Mononuclear cell (primary cell): Measurements from ENCODE around the gene AP3S2. TPM values are rescaled to one million over a fixed set of nuclear protein-coding genes. Genes with fewer than 3 reads are reported as not detected.
"Not testable (repeated sequence)": the region's sequence is repeated elsewhere in the genome, so short reads cannot be mapped to it uniquely, and the experiment has no call there.

Source experiments
- H3K27me3 ChIP-seq: 2 replicates; pipeline ENCODE4 v1.6.0; 2011; ENCODE audit warnings: low read length, control low read depth; ENCODE audit not compliant: insufficient read depth
- H3K4me1 ChIP-seq: 2 replicates; pipeline ENCODE4 v1.5.1; 2011; ENCODE audit warnings: mild to moderate bottlenecking, low read length, control low read depth; ENCODE audit not compliant: insufficient read depth
- H3K4me3 ChIP-seq: 2 replicates; pipeline ENCODE4 v1.5.1; 2011; ENCODE audit warnings: mild to moderate bottlenecking, low read length, moderate library complexity
- H3K9me3 ChIP-seq: 2 replicates; pipeline ENCODE4 v1.5.1; 2011; ENCODE audit warnings: low read depth, mild to moderate bottlenecking, control low read depth, low read length
- total RNA-seq: library from RNA; depleted of rRNA; stranded (reverse); fragments of >200 nt; gene quantifications from one replicate; pipeline ENCODE4 v1.2.3, GENCODE V29; 2012

The AP3S2 gene
- total RNA-seq, 1 donor: 38.9 TPM

DNA sequence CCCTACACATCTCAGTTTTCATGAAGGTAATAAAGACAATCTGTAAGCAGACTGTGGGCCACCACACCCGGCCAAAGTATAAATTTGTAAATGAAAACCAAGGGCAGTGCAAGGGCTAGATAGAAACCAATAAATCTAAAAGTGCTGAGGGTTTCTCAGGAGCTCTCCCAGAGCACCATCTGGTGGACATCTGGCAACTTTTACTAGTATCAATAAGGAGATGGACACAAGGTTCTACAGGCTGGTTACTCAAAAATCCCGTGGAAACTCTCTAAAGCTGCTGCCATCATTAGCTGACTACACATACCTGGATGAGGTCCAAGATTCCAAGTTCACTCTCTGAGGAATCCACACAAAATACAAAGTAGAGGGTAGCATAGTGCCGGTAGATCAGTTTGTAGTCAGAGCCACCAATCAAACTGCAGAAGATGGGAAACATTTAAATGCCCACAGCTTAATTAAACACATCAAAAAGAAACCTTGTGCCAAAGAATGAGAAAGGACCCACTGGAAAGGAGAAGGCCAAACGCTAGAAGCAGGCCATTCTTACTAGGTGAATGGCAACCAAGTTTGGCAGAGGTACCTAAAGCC, 5.5 kb downstream of the AP3S2 start:
- Histone ChIP-seq H3K4me3 (no peak overlapping the region), H3K4me1 (peaks cover 21% of the 10 kb centered on the region), H3K9me3 (no peaks in the 10 kb centered on the region), H3K27me3 (no peaks in the 10 kb centered on the region)

DNA sequence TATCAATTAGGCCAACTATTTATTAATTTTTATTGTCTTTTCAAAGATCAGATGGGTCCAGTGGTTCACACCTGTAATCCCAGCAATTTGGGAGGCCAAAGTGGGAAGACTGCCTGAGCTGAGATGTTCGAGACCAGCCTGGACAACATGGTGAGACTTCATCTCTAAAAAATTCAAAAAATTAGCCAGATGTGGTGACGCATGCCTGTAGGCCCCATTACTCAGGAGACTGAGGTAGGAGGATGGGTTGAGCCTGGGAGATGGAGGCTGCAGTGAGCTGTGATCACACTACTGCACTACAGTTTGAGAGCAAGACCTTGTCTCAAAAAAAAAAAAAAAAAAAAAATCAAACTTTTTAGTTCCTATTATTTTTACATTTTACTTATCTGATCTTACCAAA, 8.2 kb downstream of the AP3S2 start:
- no peaks in the 10 kb centered on the region for H3K9me3 ChIP-seq
- H3K27me3 ChIP-seq: no peaks in the 10 kb centered on the region
- no peaks in the 10 kb centered on the region for H3K4me1 ChIP-seq
- H3K4me3 ChIP-seq: no peak overlapping the region

DNA sequence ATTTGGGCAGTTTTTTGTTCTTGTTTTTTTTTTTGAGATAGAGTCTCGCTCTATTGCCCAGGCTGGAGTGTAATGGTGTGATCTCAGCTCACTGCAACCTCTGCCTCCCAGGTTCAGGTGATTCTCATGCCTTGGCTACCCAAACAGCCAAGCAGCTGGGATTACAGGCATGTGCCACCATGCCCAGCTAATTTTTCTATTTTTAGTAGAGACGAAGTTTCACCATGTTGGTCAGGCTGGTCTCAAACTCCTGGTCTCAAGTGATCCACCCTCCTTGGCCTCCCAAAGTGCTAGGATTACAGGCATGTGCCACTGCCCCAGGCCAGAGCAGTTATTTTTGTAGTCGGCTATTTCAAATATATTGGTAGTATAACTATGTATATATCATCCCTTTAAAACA, 8.6 kb downstream of the AP3S2 start:
- not testable (repeated sequence) for H3K4me1 ChIP-seq, H3K9me3 ChIP-seq, H3K4me3 ChIP-seq, H3K27me3 ChIP-seq

DNA sequence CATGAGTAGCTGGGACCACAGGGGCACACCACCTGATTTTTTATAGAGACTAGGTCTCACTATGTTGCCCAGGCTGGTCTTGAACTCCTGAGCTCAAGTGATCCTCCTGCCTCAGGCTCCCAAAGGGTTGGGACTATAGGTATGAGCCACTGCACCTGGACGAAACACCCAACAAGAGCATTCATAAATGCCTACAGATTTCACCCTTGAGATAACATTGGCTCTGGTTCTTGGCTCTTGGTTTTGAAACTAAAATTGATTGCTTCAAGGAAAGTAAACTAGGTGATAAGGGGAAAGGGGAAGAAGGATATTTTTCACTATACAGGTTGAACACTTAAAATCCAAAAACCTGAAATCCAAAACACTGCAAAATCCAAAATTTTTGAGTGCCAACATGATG, 10.3 kb downstream of the AP3S2 start:
- H3K27me3 ChIP-seq: no peaks in the 10 kb centered on the region

DNA sequence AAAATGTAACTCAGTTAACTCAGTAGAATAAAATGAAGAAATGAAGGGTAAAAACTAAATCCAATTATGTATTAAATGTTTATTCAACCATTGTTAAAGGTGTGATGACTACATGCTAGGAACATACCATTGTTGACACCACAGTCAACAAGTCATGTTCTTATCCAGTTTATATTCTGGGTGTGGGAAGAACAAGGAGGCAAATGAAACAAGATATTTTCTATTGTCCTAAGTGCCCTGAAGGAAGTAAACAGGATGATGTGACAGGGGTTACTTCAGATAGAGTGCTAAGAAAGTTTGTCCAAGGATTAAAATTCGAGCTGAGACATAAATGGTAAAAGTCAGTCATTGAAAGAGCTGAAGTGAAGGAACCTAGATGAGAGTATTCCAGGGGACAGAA, 13.1 kb downstream of the AP3S2 start:
- Histone ChIP-seq H3K4me1 (peaks cover 29% of the 10 kb centered on the region), H3K27me3 (no peaks in the 10 kb centered on the region), H3K9me3 (no peaks in the 10 kb centered on the region), H3K4me3 (no peak overlapping the region)

More for the DNA sequence above, 10.3 kb downstream of the AP3S2 start:
- H3K4me1 ChIP-seq: peaks cover 5% of the 10 kb centered on the region
- no peak overlapping the region for H3K4me3 ChIP-seq
- no peaks in the 10 kb centered on the region for H3K9me3 ChIP-seq

DNA sequence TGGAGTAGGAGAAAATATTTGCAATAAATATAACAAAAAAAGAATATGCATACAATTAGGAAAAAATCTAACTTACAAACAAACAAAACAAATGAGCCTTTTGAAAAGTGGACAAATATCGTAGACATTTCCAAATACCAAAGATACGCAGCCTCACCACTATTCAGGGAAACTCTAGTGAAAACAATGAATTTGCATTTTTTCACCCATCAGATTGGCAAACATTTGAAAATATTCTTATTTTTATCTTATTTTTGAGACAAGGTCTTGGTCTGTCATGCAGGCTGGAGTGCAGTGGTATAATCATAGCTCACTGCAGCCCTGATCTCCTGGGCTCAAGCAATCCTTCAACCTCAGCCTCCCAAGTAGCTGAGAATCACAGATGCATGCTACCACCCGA, 15.5 kb downstream of the AP3S2 start:
- Histone ChIP-seq H3K4me3 (no peak overlapping the region), H3K4me1 (peaks cover 38% of the 10 kb centered on the region), H3K9me3 (no peaks in the 10 kb centered on the region), H3K27me3 (no peaks in the 10 kb centered on the region)

DNA sequence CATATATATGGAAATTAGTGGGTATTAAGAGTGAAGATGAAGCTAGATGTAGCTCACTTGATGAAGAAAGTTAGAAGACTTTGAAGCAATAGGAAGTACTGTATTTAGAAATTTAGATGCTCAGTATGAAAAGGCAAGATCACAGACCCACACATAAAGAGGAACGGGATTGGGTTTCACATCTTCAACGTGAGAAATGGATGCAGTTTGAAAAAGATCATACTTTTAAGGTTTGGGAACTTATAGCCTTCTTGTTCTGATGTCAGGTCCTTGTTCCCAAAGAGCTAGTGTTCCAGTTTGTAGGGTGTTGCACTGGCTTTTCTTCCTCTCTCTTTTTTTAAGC, 16.7 kb downstream of the AP3S2 start:
- Histone ChIP-seq H3K4me1 (peaks cover 38% of the 10 kb centered on the region), H3K4me3 (no peak overlapping the region), H3K9me3 (no peaks in the 10 kb centered on the region), H3K27me3 (no peaks in the 10 kb centered on the region)

DNA sequence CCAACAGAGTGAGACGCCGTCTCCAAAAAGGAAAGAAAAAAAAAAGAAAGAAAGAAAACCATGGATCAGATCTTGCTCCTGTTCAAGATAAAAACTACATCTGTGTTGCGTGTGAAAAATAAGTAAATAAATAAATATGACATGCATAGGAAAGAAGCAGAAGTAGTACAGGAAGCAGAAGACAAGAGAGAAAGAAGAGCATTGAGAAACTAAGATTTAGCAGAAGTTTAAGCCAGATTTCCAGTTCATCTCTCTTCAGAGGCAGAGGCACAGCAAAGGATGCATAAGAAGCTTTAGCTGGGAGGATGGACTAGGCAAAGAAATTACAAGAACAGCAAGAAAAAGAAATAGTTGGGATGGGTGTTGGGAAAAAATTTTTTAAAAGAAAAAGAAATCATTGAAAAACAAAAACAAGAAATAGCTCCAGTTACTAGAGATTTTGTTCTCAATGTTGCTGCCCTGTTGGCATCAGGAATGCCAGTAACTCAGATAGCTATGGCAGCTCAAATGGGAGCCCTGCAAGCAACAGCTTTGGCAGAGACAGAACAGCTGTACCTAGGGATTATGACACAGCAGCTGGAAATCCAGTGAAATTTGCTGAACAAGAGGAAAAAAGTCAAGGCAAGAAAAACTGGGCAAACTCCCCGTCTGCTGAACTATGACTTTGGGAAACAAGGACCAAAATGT, 17.3 kb downstream of the AP3S2 start:
- Histone ChIP-seq H3K4me3 (no peak overlapping the region), H3K27me3 (no peaks in the 10 kb centered on the region), H3K9me3 (no peaks in the 10 kb centered on the region), H3K4me1 (peaks cover 38% of the 10 kb centered on the region)

DNA sequence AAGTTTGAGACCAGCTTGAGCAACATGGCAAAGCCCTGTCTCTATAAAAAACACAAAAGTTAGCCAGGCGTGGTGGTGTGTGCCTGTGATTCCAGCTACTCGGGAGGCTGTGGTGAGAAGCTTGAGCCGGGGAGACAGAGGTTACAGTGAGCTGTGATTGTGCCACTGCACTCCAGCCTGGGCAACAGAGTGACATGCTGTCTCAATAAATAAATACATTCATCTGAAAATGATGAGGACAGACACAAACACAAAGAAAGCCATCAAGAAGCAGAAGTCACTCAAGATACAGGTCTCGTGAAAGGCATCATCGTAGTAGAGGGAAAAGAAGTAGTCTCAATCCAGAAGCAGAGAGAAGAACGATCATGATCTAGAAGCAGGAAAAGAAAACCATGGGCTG, 18.1 kb downstream of the AP3S2 start:
- H3K4me1 ChIP-seq: peaks cover 38% of the 10 kb centered on the region
- no peaks in the 10 kb centered on the region for H3K27me3 ChIP-seq
- no peak overlapping the region for H3K4me3 ChIP-seq
- H3K9me3 ChIP-seq: no peaks in the 10 kb centered on the region

DNA sequence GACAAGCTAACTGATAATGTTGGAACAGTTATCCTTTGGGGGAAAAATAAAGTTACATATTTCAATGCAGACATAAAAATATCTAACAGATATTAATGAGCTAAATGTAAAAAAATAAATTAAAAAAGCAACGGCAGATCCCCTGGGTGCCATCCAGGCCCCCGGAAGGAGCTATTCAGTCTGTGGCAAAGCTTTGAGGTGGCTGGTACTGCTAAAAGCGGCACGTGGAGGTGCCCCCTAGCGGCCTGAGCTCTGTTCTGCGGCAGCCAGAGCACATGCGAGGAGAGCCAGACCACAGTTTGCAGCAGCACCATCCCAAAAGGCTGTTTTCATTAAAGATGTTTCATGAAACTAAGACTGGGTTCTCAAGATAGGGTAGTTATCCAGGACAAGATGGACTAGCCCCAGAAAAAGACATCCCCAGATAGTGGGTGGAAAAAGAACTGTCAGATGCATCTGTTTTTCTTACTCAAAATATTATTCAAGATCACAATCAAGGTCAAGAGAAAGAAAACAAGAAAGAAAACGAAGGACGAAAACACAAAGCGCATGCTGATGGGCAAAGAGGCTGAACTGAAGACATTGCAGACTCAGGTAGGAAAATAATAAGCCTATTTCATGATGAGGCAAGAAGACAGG, 18.7 kb downstream of the AP3S2 start:
- peaks cover 44% of the 10 kb centered on the region for H3K4me1 ChIP-seq

DNA sequence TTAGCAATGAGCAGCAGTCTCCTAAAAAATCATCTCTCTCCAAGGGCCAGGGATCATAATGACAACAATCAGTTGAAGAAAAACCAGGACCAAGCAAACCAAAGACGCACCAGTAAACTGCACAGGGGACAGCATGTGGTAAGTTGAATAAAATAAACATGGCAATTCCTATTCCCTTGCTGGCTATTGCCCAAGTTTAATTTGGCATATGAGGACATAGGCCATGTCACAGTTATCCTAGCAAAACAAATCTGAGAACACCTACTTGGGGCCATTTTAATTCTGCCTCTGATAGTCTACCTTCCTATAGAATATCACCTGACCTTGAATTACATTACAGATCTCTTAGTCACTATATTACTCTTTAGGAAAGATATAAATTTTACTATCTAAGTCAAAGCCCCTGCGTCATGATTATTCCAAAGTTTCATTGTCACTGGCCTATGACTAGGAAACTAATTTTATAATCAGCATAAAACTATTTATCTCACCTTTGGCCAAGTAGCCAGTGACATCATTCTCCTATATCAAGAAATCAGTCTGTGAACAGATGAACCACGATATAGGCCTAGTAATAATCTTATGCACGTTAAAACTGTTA, 23.0 kb downstream of the AP3S2 start:
- Histone ChIP-seq H3K9me3 (no peaks in the 10 kb centered on the region), H3K27me3 (no peaks in the 10 kb centered on the region), H3K4me1 (peaks cover 22% of the 10 kb centered on the region), H3K4me3 (no peak overlapping the region)

More for the DNA sequence above, 18.7 kb downstream of the AP3S2 start:
- no peaks in the 10 kb centered on the region for H3K27me3 ChIP-seq
- no peaks in the 10 kb centered on the region for H3K9me3 ChIP-seq
- H3K4me3 ChIP-seq: no peak overlapping the region

DNA sequence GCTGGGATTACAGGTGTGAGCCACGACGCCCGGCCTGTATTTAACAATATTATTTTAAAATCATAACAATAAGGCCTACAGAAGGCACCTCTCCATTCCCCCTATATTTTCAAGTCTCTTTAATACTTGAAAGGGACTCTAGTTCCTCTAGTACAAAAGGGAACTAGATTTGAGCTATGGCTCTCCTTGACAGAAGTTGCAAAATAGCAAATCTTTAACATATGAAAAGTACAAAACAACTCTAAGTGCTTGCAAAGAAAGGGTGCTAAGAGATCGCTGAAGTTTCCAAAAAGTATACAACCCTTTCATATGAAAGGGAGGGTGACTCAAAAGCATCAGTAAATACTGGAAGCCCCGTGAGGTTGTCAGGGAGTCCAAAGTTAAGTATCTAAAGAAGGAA, 23.8 kb downstream of the AP3S2 start:
- Histone ChIP-seq H3K4me1 (peaks cover 14% of the 10 kb centered on the region), H3K27me3 (no peaks in the 10 kb centered on the region), H3K4me3 (no peak overlapping the region)

DNA sequence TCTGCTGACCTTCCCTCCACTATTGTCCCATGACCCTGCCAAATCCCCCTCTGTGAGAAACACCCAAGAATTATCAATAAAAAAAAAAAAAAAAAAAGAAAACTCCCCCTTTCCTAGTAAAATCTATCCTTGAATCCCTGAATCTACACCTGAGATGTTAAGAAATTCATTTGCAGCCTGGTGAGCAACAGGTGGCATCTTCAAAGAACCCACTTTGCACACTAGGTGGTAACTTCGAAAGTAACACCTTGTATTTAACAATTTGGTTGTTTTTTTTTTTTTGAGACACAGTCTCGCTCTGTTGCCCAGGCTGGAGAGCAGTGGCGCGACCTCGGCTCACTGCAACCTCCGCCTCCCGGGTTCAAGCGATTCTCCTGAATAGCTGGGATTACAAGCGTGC, 24.3 kb downstream of the AP3S2 start:
- H3K27me3 ChIP-seq, H3K4me3 ChIP-seq, H3K9me3 ChIP-seq: not testable (repeated sequence)
- peaks cover 12% of the 10 kb centered on the region for H3K4me1 ChIP-seq

More for the DNA sequence above, 23.8 kb downstream of the AP3S2 start:
- H3K9me3 ChIP-seq: no peaks in the 10 kb centered on the region

DNA sequence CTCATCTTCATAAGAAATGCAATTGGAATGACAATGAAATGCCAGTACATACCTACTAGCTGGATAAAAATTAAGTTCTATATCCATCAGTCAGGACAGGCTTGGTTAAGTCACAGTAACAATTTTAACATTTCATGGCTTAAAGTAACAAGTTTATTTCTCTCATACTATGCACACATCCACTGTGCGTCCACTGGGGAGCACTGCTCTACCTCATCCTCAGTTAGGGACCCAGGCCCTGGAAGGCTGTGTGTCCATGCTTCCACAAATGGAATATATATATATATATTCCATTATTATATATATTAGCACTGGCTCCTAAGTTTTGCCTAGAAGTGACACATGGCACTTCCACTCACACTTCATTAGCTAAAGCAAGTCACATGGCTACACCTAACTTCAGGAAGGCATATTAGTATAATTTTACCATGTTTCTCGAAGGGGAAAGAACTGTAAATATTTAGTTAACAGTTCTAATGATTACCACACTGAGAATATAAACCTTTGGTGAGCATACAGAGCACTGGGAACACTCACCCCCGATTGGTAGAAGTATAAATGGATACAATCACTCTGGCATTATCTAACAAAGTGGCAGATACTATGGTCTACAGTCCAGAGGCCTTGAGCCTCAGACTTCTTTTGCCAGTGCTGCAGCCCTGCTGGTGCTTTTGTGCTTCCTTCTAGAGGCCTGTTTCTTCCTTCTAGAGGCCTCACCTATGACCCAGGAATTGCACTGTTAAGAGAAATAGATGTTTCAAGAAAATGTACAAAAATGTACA, 28.6 kb downstream of the AP3S2 start:
- no peaks in the 10 kb centered on the region for H3K27me3 ChIP-seq
- no peaks in the 10 kb centered on the region for H3K9me3 ChIP-seq
- H3K4me3 ChIP-seq: no peak overlapping the region
- peaks cover 7% of the 10 kb centered on the region for H3K4me1 ChIP-seq

DNA sequence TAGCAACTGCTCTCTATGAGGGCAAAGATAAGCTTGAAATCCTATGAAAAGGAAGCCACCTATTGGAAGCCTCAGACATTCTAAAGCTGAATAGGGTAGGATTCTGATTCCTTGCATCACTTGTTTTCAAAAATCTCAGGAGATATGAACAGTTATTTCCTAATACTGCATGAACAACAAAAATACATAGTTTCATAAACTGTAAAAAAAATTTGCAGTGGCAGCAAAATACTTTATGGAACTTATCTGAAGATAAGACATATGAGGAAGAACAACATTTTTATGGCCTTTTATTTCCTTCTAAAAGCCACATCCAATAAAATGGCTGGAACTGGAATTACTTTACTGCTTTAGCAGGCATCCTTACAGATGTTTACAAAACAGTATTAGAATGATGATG, 29.9 kb downstream of the AP3S2 start:
- H3K4me1 ChIP-seq: no peaks in the 10 kb centered on the region
- no peaks in the 10 kb centered on the region for H3K9me3 ChIP-seq

More for the DNA sequence above, 29.9 kb downstream of the AP3S2 start:
- H3K27me3 ChIP-seq: no peaks in the 10 kb centered on the region
- H3K4me3 ChIP-seq: no peak overlapping the region
